GM12878 (cell line): ENCODE results near the gene CAST.

Experiments
- CHD2 ChIP-seq: IDR thresholded peaks from 2 replicates; pipeline ENCODE4 v1.6.1; 2011; ENCODE audit warnings: low read depth, low read length, improper control_type of control experiment, borderline replicate concordance
- TF ChIP-seq, protein P1 (sequence below): IDR thresholded peaks from 2 replicates; pipeline ENCODE4 v1.6.1; 2012; ENCODE audit warnings: mild to moderate bottlenecking, low read depth, low read length

GRCh38 chr5:96616801-96617200 lies 45.4 kb upstream of the CAST start:
- TF ChIP-seq, protein P1, sequence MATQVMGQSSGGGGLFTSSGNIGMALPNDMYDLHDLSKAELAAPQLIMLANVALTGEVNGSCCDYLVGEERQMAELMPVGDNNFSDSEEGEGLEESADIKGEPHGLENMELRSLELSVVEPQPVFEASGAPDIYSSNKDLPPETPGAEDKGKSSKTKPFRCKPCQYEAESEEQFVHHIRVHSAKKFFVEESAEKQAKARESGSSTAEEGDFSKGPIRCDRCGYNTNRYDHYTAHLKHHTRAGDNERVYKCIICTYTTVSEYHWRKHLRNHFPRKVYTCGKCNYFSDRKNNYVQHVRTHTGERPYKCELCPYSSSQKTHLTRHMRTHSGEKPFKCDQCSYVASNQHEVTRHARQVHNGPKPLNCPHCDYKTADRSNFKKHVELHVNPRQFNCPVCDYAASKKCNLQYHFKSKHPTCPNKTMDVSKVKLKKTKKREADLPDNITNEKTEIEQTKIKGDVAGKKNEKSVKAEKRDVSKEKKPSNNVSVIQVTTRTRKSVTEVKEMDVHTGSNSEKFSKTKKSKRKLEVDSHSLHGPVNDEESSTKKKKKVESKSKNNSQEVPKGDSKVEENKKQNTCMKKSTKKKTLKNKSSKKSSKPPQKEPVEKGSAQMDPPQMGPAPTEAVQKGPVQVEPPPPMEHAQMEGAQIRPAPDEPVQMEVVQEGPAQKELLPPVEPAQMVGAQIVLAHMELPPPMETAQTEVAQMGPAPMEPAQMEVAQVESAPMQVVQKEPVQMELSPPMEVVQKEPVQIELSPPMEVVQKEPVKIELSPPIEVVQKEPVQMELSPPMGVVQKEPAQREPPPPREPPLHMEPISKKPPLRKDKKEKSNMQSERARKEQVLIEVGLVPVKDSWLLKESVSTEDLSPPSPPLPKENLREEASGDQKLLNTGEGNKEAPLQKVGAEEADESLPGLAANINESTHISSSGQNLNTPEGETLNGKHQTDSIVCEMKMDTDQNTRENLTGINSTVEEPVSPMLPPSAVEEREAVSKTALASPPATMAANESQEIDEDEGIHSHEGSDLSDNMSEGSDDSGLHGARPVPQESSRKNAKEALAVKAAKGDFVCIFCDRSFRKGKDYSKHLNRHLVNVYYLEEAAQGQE = no peak
- TF ChIP-seq CHD2 = no peak
